Right kidney (tissue), 1 donor: ENCODE results near the gene ADAM23.

Experiments used
- DNase-seq: peaks from one replicate; pipeline ENCODE4 v3.0.0-alpha.2; 2016

Gene ADAM23

GRCh38 chr2:206647985-206648384 is 204.7 kb downstream of the ADAM23 start:
- no peak for DNase-seq

GRCh38 chr2:206657087-206657486 is 213.8 kb downstream of the ADAM23 start:
- no peak for DNase-seq

DNA sequence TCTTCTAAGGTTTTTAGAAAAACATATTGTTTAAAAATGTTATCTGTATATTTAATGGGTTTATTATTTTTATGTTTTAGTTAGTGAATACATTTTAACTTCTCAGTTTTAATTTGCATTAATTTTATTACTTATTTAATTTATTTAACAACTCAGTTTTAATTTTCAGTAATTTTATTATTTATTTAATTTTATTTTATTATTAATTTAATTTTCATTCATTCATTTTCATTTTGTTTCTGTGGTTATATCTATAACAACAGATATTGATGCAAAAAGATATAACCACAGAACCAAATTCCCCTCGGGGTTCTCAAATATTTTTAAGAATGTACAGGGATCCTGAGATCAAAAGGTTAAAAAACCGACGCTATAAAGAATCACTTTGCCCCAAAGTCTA is 221.9 kb downstream of the ADAM23 start:
- no peak for DNase-seq
